SK-N-SH (cell line): ENCODE results near the gene IL4. TPM values are rescaled to one million over a fixed set of nuclear protein-coding genes. Genes with fewer than 3 reads are reported as not detected.

Source experiments
- CTCF ChIA-PET: fragments of 300-600, 350-600 bp; formaldehyde crosslinking; extraction: SDS; loops from one replicate; lab custom pipeline; 2021; lab: Yijun Ruan, JAX
- POLR2A ChIA-PET: fragments of 350-600 bp; sonication (Branson Sonifier 250); formaldehyde crosslinking; extraction: SDS; loops from one replicate; lab custom pipeline; 2020; ENCODE audit warnings: antibody characterized with exemption, inconsistent platforms; lab: Yijun Ruan, JAX
- DNase-seq: peaks from one replicate; pipeline ENCODE4 v3.0.0; 2012
- H2AFZ ChIP-seq: fragments of 200-600 bp; sonication (generic); 2 replicates; pipeline ENCODE4 v1.8.1; 2016; ENCODE audit warnings: antibody characterized with exemption, mild to moderate bottlenecking, low read depth
- H3F3A ChIP-seq: fragments of 200-600 bp; sonication (generic); replicated peaks from 2 replicates; pipeline ENCODE3; 2016; ENCODE audit warnings: antibody characterized with exemption, mild to moderate bottlenecking; ENCODE audit not compliant: insufficient read depth
- H3K27ac ChIP-seq, 2 experiments: fragments of 200-500 bp in 1 of 2; fragments of 200-600 bp in 1 of 2; sonication (Bioruptor generic) in 1 of 2; sonication (generic), shearing (Covaris generic) in 1 of 2; 2 replicates each; pipeline versions ENCODE4 v1.5.1 to v1.6.1; 2014 to 2016; ENCODE audit warnings: low read depth in 2 of 2, inconsistent platforms in 1 of 2, low read length in 1 of 2, mild to moderate bottlenecking in 1 of 2, mixed read lengths in 1 of 2
- H3K27me3 ChIP-seq: fragments of 200-600 bp; sonication (generic), shearing (Covaris generic); 2 replicates; pipeline ENCODE4 v1.6.1; 2016; ENCODE audit warnings: mixed run types; ENCODE audit not compliant: insufficient read depth
- H3K36me3 ChIP-seq, 2 experiments: fragments of 200-500 bp in 1 of 2; fragments of 200-600 bp in 1 of 2; sonication (Bioruptor generic) in 1 of 2; sonication (generic) in 1 of 2; replicated peaks in 1 of 2; 2 replicates each; pipeline versions ENCODE3 to v1.5.1; 2014 to 2016; ENCODE audit warnings: low read length in 1 of 2, mild to moderate bottlenecking in 1 of 2; ENCODE audit not compliant: insufficient read depth in 2 of 2, control insufficient read depth in 1 of 2
- H3K4me1 ChIP-seq, 2 experiments: fragments of 200-500 bp in 1 of 2; fragments of 200-600 bp in 1 of 2; sonication (Bioruptor generic) in 1 of 2; sonication (generic), shearing (Covaris generic) in 1 of 2; 2 replicates each; pipeline versions ENCODE4 v1.5.1 to v1.6.1; 2014 to 2016; ENCODE audit warnings: low read depth in 1 of 2, low read length in 1 of 2, mixed run types in 1 of 2; ENCODE audit not compliant: insufficient read depth in 2 of 2, control insufficient read depth in 1 of 2
- H3K4me2 ChIP-seq: fragments of 200-600 bp; sonication (generic), shearing (Covaris generic); 2 replicates; pipeline ENCODE4 v1.6.1; 2017; ENCODE audit warnings: mixed run types
- H3K4me3 ChIP-seq, 2 experiments: fragments of 200-500 bp in 1 of 2; fragments of 200-600 bp in 1 of 2; sonication (Bioruptor generic) in 1 of 2; sonication (generic), shearing (Covaris generic) in 1 of 2; 2 replicates each; pipeline versions ENCODE4 v1.5.1 to v1.8.1; 2014 to 2016; ENCODE audit warnings: low read depth in 2 of 2, inconsistent platforms in 1 of 2, low read length in 1 of 2, mild to moderate bottlenecking in 1 of 2, mixed read lengths in 1 of 2, moderate library complexity in 1 of 2
- H3K79me2 ChIP-seq: fragments of 200-600 bp; sonication (generic); 2 replicates; pipeline ENCODE4 v1.8.1; 2017; ENCODE audit warnings: mild to moderate bottlenecking; ENCODE audit not compliant: insufficient read depth
- H3K9ac ChIP-seq: fragments of 200-600 bp; sonication (generic); 2 replicates; pipeline ENCODE4 v1.6.1; 2017; ENCODE audit warnings: mixed run types
- H3K9me2 ChIP-seq: fragments of 200-600 bp; sonication (generic); 2 replicates; pipeline ENCODE4 v1.6.1; 2017; ENCODE audit warnings: mixed run types
- H3K9me3 ChIP-seq: fragments of 200-600 bp; sonication (generic); 2 replicates; pipeline ENCODE4 v1.6.1; 2017; ENCODE audit warnings: mixed run types, mild to moderate bottlenecking, moderate library complexity
- H4K20me1 ChIP-seq: fragments of 200-600 bp; sonication (generic); 2 replicates; pipeline ENCODE4 v1.6.1; 2017; ENCODE audit warnings: mild to moderate bottlenecking, mixed run types; ENCODE audit not compliant: insufficient read depth
- CHD2 ChIP-seq: fragments of 150-350 bp; IDR thresholded peaks from 2 replicates; pipeline ENCODE4 v1.6.1; 2018; ENCODE audit warnings: low read length; ENCODE audit not compliant: partially characterized antibody
- ELF1 ChIP-seq: IDR thresholded peaks from 2 replicates; pipeline ENCODE4 v1.4.0; 2012
- EP300 ChIP-seq, 2 experiments: IDR thresholded peaks; 2 replicates each; pipeline versions ENCODE4 v1.4.0 to v1.6.1; 2012; ENCODE audit warnings: borderline replicate concordance in 1 of 2, low read depth in 1 of 2, low read length in 1 of 2
- FOSL2 ChIP-seq: IDR thresholded peaks from 2 replicates; pipeline ENCODE4 v1.4.0; 2012; ENCODE audit warnings: low read depth, mild to moderate bottlenecking, moderate library complexity, borderline replicate concordance
- GABPA ChIP-seq: IDR thresholded peaks from 2 replicates; pipeline ENCODE4 v1.4.0; 2012; ENCODE audit warnings: low read depth, mild to moderate bottlenecking
- MXI1 ChIP-seq: IDR thresholded peaks from 2 replicates; pipeline ENCODE4 v1.6.1; 2012; ENCODE audit warnings: mild to moderate bottlenecking, low read depth, low read length, improper control_type of control experiment
- RCOR1 ChIP-seq: fragments of 150-350 bp; IDR thresholded peaks from 2 replicates; pipeline ENCODE4 v1.6.1; 2017; ENCODE audit warnings: antibody characterized with exemption, low read length
- RXRA ChIP-seq: IDR thresholded peaks from 2 replicates; pipeline ENCODE4 v1.4.0; 2012; ENCODE audit warnings: low read depth, mild to moderate bottlenecking, borderline replicate concordance
- SIN3A ChIP-seq: IDR thresholded peaks from 2 replicates; pipeline ENCODE4 v1.6.1; 2012; ENCODE audit warnings: low read depth, mild to moderate bottlenecking, low read length, moderate library complexity, borderline replicate concordance
- SMC3 ChIP-seq: IDR thresholded peaks from 2 replicates; pipeline ENCODE4 v1.6.1; 2012; ENCODE audit warnings: low read depth, low read length, improper control_type of control experiment
- TCF12 ChIP-seq: IDR thresholded peaks from 2 replicates; pipeline ENCODE4 v1.4.0; 2012
- TEAD4 ChIP-seq: IDR thresholded peaks from 2 replicates; pipeline ENCODE4 v1.4.0; 2012; ENCODE audit warnings: mild to moderate bottlenecking, borderline replicate concordance; ENCODE audit not compliant: insufficient read depth
- WGBS: methylation state at CpG from one replicate; pipeline ENCODE4 v1.1.6; 2017; ENCODE audit warnings: low lambda C conversion rate; 5-methylcytosine and 5-hydroxymethylcytosine counted together
- polyA plus RNA-seq, 3 experiments: library from polyadenylated mRNA; depleted of rRNA; stranded (reverse); fragments of >200 nt; gene quantifications; 2 replicates each; pipeline ENCODE4 v1.2.3, GENCODE V29; 2012
- TF ChIP-seq, protein P1 (sequence below): fragments of 200-600 bp; sonication (generic); IDR thresholded peaks from 2 replicates; pipeline ENCODE4 v1.6.1; 2017; ENCODE audit warnings: antibody characterized with exemption, mild to moderate bottlenecking, moderate library complexity
- TF ChIP-seq, protein P2 (sequence below): IDR thresholded peaks from 2 replicates; pipeline ENCODE4 v1.6.1; 2012; ENCODE audit warnings: mild to moderate bottlenecking, low read depth, low read length, moderate library complexity

IL4 gene
- polyA plus RNA-seq, 1 of the 3 experiments (the other 2 are of a cell fraction) = not detected

DNA sequence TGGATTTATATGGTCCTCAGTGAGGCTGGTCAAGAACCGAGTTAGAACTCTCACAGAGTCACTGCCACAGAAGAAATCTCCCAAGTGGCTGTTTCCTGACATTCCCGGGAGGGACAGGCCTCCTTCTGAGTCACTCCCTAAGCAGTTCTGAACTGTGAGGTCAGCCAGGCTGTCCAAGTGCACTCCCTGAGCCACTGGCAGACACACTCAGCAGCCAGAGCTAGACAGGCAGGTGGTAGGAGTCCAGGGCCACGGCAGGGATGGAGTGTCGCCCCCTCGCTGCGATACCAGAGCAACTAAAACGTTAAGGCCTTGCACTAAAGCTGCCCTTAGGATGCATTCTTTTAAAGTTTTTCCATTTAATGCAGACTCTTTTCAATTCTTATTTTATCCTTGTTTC, 3.4 kb downstream of the IL4 start (continued):
- TF ChIP-seq ELF1 (no peak), TCF12 (peak; percentile 69), TEAD4 (0 out of 2 replicates have a peak, but pooled peaks have one; percentile 23), RXRA (peak; percentile 83; the same call in 1 of the 2 replicates), GABPA (no peak), FOSL2 (peak; percentile 79; the same call in 1 of the 2 replicates), CHD2 (no peak), SIN3A (peak; percentile 45; the same call in 1 of the 2 replicates), MXI1 (no peak)
- TF ChIP-seq, protein P1, sequence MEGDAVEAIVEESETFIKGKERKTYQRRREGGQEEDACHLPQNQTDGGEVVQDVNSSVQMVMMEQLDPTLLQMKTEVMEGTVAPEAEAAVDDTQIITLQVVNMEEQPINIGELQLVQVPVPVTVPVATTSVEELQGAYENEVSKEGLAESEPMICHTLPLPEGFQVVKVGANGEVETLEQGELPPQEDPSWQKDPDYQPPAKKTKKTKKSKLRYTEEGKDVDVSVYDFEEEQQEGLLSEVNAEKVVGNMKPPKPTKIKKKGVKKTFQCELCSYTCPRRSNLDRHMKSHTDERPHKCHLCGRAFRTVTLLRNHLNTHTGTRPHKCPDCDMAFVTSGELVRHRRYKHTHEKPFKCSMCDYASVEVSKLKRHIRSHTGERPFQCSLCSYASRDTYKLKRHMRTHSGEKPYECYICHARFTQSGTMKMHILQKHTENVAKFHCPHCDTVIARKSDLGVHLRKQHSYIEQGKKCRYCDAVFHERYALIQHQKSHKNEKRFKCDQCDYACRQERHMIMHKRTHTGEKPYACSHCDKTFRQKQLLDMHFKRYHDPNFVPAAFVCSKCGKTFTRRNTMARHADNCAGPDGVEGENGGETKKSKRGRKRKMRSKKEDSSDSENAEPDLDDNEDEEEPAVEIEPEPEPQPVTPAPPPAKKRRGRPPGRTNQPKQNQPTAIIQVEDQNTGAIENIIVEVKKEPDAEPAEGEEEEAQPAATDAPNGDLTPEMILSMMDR = peak; percentile 64
- TF ChIP-seq, protein P2, sequence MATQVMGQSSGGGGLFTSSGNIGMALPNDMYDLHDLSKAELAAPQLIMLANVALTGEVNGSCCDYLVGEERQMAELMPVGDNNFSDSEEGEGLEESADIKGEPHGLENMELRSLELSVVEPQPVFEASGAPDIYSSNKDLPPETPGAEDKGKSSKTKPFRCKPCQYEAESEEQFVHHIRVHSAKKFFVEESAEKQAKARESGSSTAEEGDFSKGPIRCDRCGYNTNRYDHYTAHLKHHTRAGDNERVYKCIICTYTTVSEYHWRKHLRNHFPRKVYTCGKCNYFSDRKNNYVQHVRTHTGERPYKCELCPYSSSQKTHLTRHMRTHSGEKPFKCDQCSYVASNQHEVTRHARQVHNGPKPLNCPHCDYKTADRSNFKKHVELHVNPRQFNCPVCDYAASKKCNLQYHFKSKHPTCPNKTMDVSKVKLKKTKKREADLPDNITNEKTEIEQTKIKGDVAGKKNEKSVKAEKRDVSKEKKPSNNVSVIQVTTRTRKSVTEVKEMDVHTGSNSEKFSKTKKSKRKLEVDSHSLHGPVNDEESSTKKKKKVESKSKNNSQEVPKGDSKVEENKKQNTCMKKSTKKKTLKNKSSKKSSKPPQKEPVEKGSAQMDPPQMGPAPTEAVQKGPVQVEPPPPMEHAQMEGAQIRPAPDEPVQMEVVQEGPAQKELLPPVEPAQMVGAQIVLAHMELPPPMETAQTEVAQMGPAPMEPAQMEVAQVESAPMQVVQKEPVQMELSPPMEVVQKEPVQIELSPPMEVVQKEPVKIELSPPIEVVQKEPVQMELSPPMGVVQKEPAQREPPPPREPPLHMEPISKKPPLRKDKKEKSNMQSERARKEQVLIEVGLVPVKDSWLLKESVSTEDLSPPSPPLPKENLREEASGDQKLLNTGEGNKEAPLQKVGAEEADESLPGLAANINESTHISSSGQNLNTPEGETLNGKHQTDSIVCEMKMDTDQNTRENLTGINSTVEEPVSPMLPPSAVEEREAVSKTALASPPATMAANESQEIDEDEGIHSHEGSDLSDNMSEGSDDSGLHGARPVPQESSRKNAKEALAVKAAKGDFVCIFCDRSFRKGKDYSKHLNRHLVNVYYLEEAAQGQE = no peak; the same call in 1 of the 2 replicates

DNA sequence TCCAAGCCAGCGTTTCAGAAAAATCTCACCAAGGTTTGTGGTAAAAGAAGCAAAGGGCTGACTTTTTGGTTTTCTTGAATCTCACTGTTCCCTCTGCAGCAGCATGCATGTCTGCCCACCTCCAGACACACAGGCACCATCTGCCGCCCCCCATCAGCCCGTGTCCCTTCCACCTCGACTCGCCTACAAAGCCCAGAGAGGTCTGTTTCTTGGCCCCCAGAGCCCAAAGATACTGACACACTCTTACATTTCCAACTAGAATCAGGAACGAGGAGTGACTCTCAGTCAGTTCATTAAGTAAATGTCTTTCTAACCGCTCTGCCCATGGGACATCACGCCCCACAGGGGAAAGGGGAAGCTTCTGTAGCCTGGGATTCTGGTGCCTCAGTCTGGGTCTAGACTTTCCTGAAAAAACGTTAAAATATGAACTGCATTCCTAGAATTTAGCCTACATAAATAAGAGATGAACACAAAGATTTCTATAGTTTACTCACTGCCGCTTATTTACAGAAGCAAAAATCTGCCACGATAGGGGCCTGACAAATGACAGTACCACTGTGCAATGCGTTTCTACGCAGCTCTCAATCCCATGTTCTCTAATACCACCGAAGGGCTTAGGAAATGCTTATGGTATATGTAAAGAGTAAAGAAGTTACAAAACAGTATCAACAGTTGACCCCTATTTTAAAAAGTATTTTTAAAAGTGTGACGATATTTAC, 4.1 kb downstream of the IL4 start:
- ChIA-PET POLR2A (no interaction called here), CTCF (interaction anchor here (0.7 to 1.4 kb wide), 3 partner anchors 11 to 151 kb away, joined by 3 to 4 read pairs (median 3); no protein-coding TSS in a partner anchor)
- no peaks in the 10 kb centered on the region for H3K79me2 ChIP-seq
- 87% methylated on average over 15 of the region's 15 CpGs for WGBS
- H3K36me3 ChIP-seq = no peaks in the 10 kb centered on the region
- no peaks in the 10 kb centered on the region for H3K9me3 ChIP-seq
- H3K27ac ChIP-seq = peak overlapping the region in 1 of 2 experiments; percentile 68; a peak in 1 of 4 replicates
- 0 out of 2 replicates have a peak overlapping the region, but pooled peaks have one; percentile 17 for H3K4me2 ChIP-seq
- H3K4me1 ChIP-seq = peaks cover 0 to 26% of the 10 kb centered on the region in 2 experiments; a peak in 3 of 4 replicates
- no peaks in the 10 kb centered on the region for H3K9me2 ChIP-seq
- DNase-seq = no peak
- H3K4me3 ChIP-seq = no peak overlapping the region
- H3K27me3 ChIP-seq = no peaks in the 10 kb centered on the region
- TF ChIP-seq EP300 (IDR thresholded peaks at IDR 0.05; ENCODE audit: borderline replicate concordance in 1 of 2, low read depth in 1 of 2, low read length in 1 of 2) (no peak), RCOR1 (no peak), SMC3 (no peak)
- TF ChIP-seq, protein P2 = no peak
- H4K20me1 ChIP-seq = no peaks in the 10 kb centered on the region
- no peak overlapping the region for H3K9ac ChIP-seq
- H3F3A ChIP-seq = peaks cover 27% of the 10 kb centered on the region
- H2AFZ ChIP-seq = peak overlapping the region; percentile 19; the same call in 1 of the 2 replicates
